Activated naive CD8-positive, alpha-beta T cell treated with anti-CD3 and anti-CD28 coated beads, Interleukin-2, amount 10 ng/mL, durations not matched to agents 7 days and 5 days (primary cell): Measurements from ENCODE around the gene PTPN20. TPM values are rescaled to one million over a fixed set of nuclear protein-coding genes. Genes with fewer than 3 reads are reported as not detected.

Experiments used
- ATAC-seq: fragments of 150-1000 bp; cut with Tn5 transposase; one replicate; pipeline ENCODE4 v1.10.0; 2021; ENCODE audit warnings: low read depth, moderate library complexity
- POLR2A ChIA-PET: fragments of 350-600 bp; sonication (Branson Sonifier 250); formaldehyde crosslinking; loops from one replicate; lab custom pipeline; 2021; ENCODE audit warnings: antibody characterized with exemption; lab: Charles Lee
- DNase-seq: peaks from one replicate; pipeline ENCODE4 v3.0.0; 2021
- H3K27ac Mint-ChIP-seq: one replicate; pipeline ENCODE4 v1.8.0; 2022; ENCODE audit warnings: mild to moderate bottlenecking, mixed read lengths
- H3K27me3 Mint-ChIP-seq: one replicate; pipeline ENCODE4 v1.8.0; 2022; ENCODE audit warnings: mild to moderate bottlenecking, moderate library complexity, mixed read lengths
- H3K36me3 Mint-ChIP-seq: one replicate; pipeline ENCODE4 v1.8.0; 2021; ENCODE audit warnings: mild to moderate bottlenecking, mixed read lengths
- H3K4me1 Mint-ChIP-seq: one replicate; pipeline ENCODE4 v1.8.0; 2021; ENCODE audit warnings: mixed read lengths
- H3K4me3 Mint-ChIP-seq: one replicate; pipeline ENCODE4 v1.8.0; 2022; ENCODE audit warnings: mild to moderate bottlenecking, moderate library complexity, mixed read lengths
- H3K9me3 Mint-ChIP-seq: one replicate; pipeline ENCODE4 v1.8.0; 2021; ENCODE audit warnings: mixed read lengths
- total RNA-seq, 2 experiments: library from RNA; stranded (reverse); gene quantifications; one replicate each; pipeline ENCODE4 v1.2.3, GENCODE V29; 2021

Gene PTPN20
- total RNA-seq, 2 experiments from 2014 or later, result 1.6 to 2.4 TPM

DNA sequence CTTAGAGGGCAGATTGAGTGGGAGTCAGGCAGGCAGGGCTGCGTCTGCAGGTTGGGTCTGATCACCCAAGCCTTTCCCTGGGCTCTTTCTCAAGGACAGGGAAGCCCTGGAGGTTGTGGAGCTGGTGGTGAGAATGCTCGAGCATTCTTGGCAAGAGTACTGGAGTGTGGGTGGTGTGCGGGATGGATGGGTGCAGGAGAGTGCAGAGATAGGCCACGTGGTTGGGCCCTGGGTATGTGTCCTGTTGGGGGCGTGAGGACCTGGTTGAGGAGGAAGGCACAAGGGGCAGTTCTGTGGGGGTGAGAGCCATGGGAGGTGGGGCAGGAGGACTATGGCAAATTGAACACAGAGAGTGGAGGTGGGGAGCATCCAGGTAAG is 135.9 kb downstream of the PTPN20 start:
- ATAC-seq, result no peak
- Mint-ChIP-seq H3K9me3 (no peaks in the 10 kb centered on the region), H3K4me3 (no peak overlapping the region), H3K36me3 (no peaks in the 10 kb centered on the region), H3K27ac (no peak overlapping the region), H3K4me1 (peaks cover 12% of the 10 kb centered on the region), H3K27me3 (no peaks in the 10 kb centered on the region)
- POLR2A ChIA-PET, result interaction anchor here (1.1 to 2.3 kb wide), 3 partner anchors 119 to 265 kb away, joined by 4 to 27 read pairs (median 5); no protein-coding TSS in a partner anchor
- DNase-seq, result no peak

DNA sequence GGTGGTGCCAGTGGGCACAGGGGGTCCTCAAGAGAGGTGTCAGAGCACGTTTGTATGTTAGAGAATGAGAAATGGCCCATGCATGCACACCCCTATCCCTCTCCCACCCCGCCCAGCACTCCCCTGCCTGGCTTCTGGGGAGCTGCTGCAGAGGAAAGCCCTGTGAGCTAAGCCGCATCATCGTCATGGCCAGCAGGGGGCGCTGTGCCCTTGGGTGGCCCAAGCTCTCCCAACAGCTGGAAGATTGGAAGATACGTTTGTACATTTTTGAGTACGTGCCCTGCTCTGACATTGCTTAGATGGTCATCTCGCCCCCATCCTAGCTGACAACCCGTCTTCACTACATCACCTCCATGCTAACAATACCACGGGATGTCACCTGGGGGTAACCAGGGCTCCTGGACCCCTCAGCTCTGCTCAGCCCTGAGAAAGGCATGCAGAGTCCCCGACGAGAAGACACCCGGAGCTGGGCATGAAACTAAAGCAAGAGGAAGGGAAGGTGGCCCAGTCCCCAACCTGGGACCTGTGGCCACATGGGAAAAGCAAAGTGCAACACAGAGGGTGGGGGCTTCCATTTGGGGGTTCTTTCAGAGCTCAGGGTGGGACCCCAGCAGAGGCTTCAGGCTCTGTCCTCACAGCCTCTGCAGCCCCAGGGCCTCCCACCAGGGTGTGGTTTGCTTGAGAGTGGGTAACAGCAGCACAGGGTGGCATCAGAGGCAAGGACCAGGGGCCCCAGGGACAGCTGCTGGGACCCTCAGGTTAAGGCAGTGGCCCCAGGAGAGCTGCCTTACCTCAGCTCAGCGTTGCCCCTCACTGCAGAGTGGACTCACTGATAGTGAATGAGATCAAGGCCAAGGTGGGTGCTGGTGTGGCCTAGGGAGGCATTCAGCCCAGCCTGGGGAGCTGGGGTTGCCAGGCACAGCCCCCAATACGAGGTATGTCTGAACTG is 136.6 kb downstream of the PTPN20 start:
- peak overlapping the region; percentile 66 for H3K27ac Mint-ChIP-seq
- no peaks in the 10 kb centered on the region for H3K9me3 Mint-ChIP-seq
- ATAC-seq (peak; percentile 65), DNase-seq (peak; percentile 85)
- POLR2A ChIA-PET, result interaction anchor here (0.9 to 2.3 kb wide), 4 partner anchors 118 to 267 kb away, joined by 3 to 27 read pairs (median 4); no protein-coding TSS in a partner anchor
- H3K4me1 Mint-ChIP-seq, result peaks cover 12% of the 10 kb centered on the region
- H3K4me3 Mint-ChIP-seq, result no peak overlapping the region
- no peaks in the 10 kb centered on the region for H3K36me3 Mint-ChIP-seq
- H3K27me3 Mint-ChIP-seq, result no peaks in the 10 kb centered on the region

DNA sequence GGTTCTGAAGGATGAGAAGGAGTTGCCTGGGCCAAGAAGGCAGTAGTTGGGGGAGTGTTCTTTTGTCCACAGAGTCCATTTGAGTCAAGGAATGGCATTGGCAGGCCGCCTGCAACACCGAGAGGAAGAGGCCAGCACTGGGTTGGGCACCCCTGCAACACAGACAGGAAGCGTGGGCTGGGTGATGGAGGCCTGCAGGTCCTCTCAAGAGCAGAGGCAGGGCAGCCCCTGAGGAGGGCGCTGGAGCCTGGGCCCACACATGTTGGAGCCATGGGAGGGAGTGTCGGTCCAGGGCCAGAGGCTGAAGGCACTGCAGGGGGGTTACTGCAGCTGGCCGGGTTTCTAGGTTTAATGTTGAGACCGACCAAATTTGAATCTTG is 137.3 kb downstream of the PTPN20 start:
- H3K36me3 Mint-ChIP-seq, result no peaks in the 10 kb centered on the region
- ATAC-seq (peak; percentile 55), DNase-seq (peak; percentile 39)
- no peak overlapping the region for H3K4me3 Mint-ChIP-seq
- peaks cover 12% of the 10 kb centered on the region for H3K4me1 Mint-ChIP-seq
- H3K9me3 Mint-ChIP-seq, result no peaks in the 10 kb centered on the region
- H3K27ac Mint-ChIP-seq, result peak overlapping the region; percentile 65
- no peaks in the 10 kb centered on the region for H3K27me3 Mint-ChIP-seq
- POLR2A ChIA-PET, result interaction anchor here (1.4 to 2.3 kb wide), 2 partner anchors 117 to 264 kb away, joined by 4 to 27 read pairs; no protein-coding TSS in a partner anchor

DNA sequence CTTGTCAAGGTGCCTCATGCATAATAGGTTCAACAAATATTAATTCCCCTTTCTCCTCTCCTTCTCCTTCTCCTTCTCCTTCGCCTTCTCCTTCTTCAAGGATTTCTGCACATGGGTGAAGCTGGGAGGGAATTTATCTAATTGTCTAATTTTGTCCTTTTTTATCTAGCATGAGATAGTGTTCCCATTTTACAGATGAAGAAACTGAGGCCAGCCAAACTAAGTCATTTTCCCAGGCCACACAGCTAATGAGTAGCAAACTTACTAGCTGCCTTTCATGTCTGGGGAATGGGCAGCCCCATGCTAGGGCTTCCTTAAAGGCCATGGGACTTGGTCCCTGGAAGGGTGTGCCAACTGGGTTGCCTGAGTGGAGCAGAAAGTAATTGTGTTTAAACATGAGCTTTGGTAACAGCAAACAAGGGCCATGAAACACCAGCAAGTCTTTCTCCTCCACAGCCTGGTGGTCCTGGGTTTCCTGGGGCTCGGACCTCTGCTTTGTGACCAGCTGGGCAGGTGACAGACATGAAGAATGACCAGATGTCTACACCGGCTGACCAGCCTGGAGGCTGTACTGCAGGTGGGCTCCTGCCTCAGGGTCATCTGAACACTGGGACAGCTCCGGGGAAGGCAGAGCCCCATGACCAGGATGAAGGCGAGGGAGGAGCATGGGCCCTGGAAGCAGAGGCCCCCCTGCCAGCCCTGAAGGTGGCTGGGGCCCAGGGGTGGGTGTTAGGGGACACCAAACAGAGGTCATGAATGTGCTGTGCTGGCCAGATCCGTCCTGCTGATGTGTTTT is 138.0 kb downstream of the PTPN20 start:
- Mint-ChIP-seq H3K36me3 (no peaks in the 10 kb centered on the region), H3K27ac (no peak overlapping the region), H3K9me3 (no peaks in the 10 kb centered on the region), H3K4me3 (no peak overlapping the region), H3K27me3 (no peaks in the 10 kb centered on the region), H3K4me1 (peaks cover 12% of the 10 kb centered on the region)
- POLR2A ChIA-PET, result interaction anchor here (2.3 kb wide), 1 partner anchor 263 kb away, joined by 27 read pairs; no protein-coding TSS in a partner anchor
- ATAC-seq (no peak), DNase-seq (no peak)

DNA sequence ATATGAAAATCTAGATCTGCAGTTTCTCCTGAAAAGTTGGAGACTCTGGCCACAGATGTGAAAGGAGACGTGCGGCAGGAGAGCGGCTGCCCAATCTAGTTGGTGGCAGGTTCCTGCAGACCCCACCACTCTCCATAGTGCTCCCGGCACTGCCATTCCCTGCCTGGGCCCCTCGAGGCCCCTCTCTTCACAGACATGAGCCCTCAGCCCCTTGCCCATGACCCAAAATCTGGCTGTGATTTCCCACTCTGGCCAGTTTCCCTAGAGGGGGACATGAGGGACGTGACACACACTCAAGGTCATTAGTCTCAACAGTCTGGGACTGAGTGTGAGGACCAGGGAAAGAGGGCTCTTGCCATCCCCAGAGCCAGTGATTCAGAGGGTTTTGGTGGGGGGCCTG is 138.7 kb downstream of the PTPN20 start:
- Mint-ChIP-seq H3K4me3 (no peak overlapping the region), H3K27me3 (no peaks in the 10 kb centered on the region), H3K4me1 (peaks cover 12% of the 10 kb centered on the region), H3K9me3 (no peaks in the 10 kb centered on the region), H3K27ac (no peak overlapping the region), H3K36me3 (no peaks in the 10 kb centered on the region)
- POLR2A ChIA-PET, result no interaction called here
- DNase-seq (no peak), ATAC-seq (no peak)

DNA sequence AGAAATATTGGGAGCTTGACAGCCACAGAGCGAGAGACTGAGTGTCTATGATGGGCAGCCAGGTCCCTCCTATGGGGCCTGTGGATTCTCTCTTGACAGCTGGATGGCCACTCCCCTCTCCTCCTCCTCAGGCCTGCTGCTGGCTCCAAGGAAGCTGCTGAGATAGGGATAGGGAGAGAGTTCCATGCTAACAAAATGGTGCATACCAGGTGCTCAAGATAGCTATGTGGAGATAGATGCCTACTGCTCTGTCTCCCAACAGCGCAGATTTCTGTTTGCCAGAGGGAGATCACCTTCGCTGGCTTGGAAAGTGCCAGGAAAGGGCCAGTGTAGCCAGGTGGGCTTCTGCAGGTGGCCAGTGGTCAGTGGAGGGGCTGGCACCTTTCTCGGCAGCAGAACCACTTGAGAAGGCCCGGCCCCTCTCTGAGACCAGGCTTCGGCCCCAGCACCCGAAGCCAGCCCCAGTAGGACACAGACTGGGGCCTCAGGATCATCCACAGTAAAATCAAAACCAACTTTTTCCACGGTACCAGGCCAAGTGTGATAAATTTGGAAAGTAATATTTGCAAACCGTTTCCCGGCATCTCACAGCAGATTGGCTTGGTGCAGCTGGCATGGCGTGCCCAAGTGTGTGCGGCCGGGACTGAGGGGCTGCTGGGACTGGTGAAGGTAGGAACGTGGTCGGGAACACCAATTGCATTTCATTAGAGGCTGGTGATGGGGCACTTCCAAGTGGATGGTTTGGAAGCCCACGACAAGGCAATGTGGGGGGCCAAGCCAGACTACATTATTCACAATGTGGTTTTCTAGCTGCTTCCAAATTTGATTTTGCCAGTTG is 139.6 kb downstream of the PTPN20 start:
- ATAC-seq (no peak), DNase-seq (no peak)
- H3K27me3 Mint-ChIP-seq, result no peaks in the 10 kb centered on the region
- POLR2A ChIA-PET, result no interaction called here
- no peak overlapping the region for H3K4me3 Mint-ChIP-seq
- no peaks in the 10 kb centered on the region for H3K9me3 Mint-ChIP-seq
- H3K4me1 Mint-ChIP-seq, result peaks cover 12% of the 10 kb centered on the region
- H3K36me3 Mint-ChIP-seq, result no peaks in the 10 kb centered on the region
- no peak overlapping the region for H3K27ac Mint-ChIP-seq

DNA sequence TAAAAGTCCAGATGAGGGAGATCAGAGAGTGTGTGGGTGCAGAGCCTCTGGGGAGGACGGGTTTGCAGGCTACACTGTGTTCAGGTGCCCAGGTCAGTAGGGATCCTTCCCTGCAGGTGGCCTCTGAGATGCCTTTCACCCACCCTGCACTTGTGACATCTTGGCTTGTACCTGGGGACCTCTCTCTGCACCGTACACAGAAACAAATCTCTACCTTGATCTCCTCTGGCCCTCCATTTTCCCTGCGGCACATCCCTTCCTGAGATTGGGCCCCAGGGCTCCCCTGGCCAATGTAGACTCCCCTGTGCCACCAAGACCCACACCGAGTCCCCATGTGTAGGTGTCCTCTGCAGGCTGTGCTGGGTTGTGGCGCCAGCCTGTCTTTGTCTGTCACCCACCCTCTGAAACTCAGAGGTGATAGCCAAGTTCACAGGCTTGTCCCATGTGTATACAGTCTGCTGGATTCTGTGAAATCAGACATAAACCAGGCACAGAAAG is 140.6 kb downstream of the PTPN20 start:
- Mint-ChIP-seq H3K27ac (peak overlapping the region; percentile 13), H3K4me1 (peaks cover 18% of the 10 kb centered on the region), H3K9me3 (no peaks in the 10 kb centered on the region), H3K27me3 (peaks cover 2% of the 10 kb centered on the region), H3K36me3 (no peaks in the 10 kb centered on the region), H3K4me3 (no peak overlapping the region)
- POLR2A ChIA-PET, result no interaction called here
- ATAC-seq, result no peak
- DNase-seq, result no peak
